Neural cell (in vitro differentiated cells): ENCODE measurements around the gene TBX4. TPM values are rescaled to one million over a fixed set of nuclear protein-coding genes. Genes with fewer than 3 reads are reported as not detected.

Source experiments
- H2AFZ ChIP-seq: fragments of 200-600, 300-800 bp; sonication (generic), shearing (Covaris generic); 2 replicates; pipeline ENCODE4 v1.6.0; 2014; ENCODE audit warnings: low read depth, mild to moderate bottlenecking, antibody characterized with exemption, low read length, moderate library complexity
- H3F3A ChIP-seq: fragments of 200-600 bp; shearing (Covaris generic); 2 replicates; pipeline ENCODE4 v1.6.1; 2016; ENCODE audit warnings: mild to moderate bottlenecking, moderate library complexity, mixed read lengths, antibody characterized with exemption, low read length; ENCODE audit not compliant: insufficient read depth, poor library complexity, severe bottlenecking
- H3K27ac ChIP-seq: fragments of 200-600, 300-800 bp; sonication (generic), shearing (Covaris generic); 2 replicates; pipeline ENCODE4 v1.5.1; 2014; ENCODE audit warnings: mild to moderate bottlenecking, low read length, moderate library complexity
- H3K27me3 ChIP-seq: fragments of 300-800, 200-600 bp; sonication (generic), shearing (Covaris generic); 2 replicates; pipeline ENCODE4 v1.6.0; 2014; ENCODE audit warnings: mild to moderate bottlenecking, low read depth, low read length, moderate library complexity; ENCODE audit not compliant: insufficient read depth
- H3K36me3 ChIP-seq: fragments of 300-800, 200-600 bp; sonication (generic), shearing (Covaris generic); 2 replicates; pipeline ENCODE4 v1.5.1; 2014; ENCODE audit warnings: mild to moderate bottlenecking, antibody characterized with exemption, low read length, moderate library complexity; ENCODE audit not compliant: insufficient read depth
- H3K4me2 ChIP-seq: fragments of 300-800, 200-600 bp; sonication (generic), shearing (Covaris generic); 2 replicates; pipeline ENCODE4 v1.6.0; 2014; ENCODE audit warnings: mild to moderate bottlenecking, low read length
- H3K4me3 ChIP-seq: fragments of 300-800, 200-600 bp; sonication (generic), shearing (Covaris generic); 2 replicates; pipeline ENCODE4 v1.5.1; 2014; ENCODE audit warnings: mild to moderate bottlenecking, low read length, moderate library complexity
- H3K79me2 ChIP-seq: fragments of 200-600 bp; shearing (Covaris generic); replicated peaks from 2 replicates; pipeline ENCODE4 v1.6.0; 2014; ENCODE audit warnings: mild to moderate bottlenecking, low read length, moderate library complexity; ENCODE audit not compliant: insufficient read depth
- H3K9ac ChIP-seq: fragments of 300-800, 200-600 bp; sonication (generic), shearing (Covaris generic); 2 replicates; pipeline ENCODE4 v1.6.1; 2016; ENCODE audit warnings: mild to moderate bottlenecking, low read length, mixed read lengths
- H3K9me2 ChIP-seq: fragments of 200-600 bp; shearing (Covaris generic); 2 replicates; pipeline ENCODE4 v1.6.1; 2016; ENCODE audit warnings: mild to moderate bottlenecking, low read length, mixed read lengths; ENCODE audit not compliant: insufficient read depth
- H3K9me3 ChIP-seq: fragments of 200-600, 300-800 bp; sonication (generic), shearing (Covaris generic); 2 replicates; pipeline ENCODE4 v1.6.1; 2016; ENCODE audit warnings: mild to moderate bottlenecking, mixed run types, low read length, moderate library complexity, mixed read lengths
- H4K20me1 ChIP-seq: fragments of 200-600 bp; shearing (Covaris generic); 2 replicates; pipeline ENCODE4 v1.6.1; 2016; ENCODE audit warnings: mild to moderate bottlenecking, mixed run types; ENCODE audit not compliant: insufficient read depth
- EP300 ChIP-seq: fragments of 450-650 bp; conservative IDR thresholded peaks from 2 replicates; pipeline ENCODE4 v1.6.1; 2014; ENCODE audit warnings: antibody characterized with exemption, mild to moderate bottlenecking, moderate library complexity; ENCODE audit not compliant: poor library complexity, severe bottlenecking
- EZH2 ChIP-seq: fragments of 200-600, 300-800 bp; shearing (Covaris generic), sonication (generic); IDR thresholded peaks from 2 replicates; pipeline ENCODE4 v1.6.1; 2014; ENCODE audit warnings: antibody characterized with exemption, low read length, borderline replicate concordance, mild to moderate bottlenecking; ENCODE audit not compliant: insufficient read depth, poor library complexity, severe bottlenecking
- MXI1 ChIP-seq: fragments of 450-650 bp; conservative IDR thresholded peaks from 2 replicates; pipeline ENCODE4 v1.6.1; 2014; ENCODE audit warnings: antibody characterized with exemption, mild to moderate bottlenecking; ENCODE audit not compliant: poor library complexity, severe bottlenecking
- POLR2AphosphoS5 ChIP-seq: IDR thresholded peaks from 2 replicates; pipeline ENCODE4 v1.6.1; 2012
- RAD21 ChIP-seq: fragments of 450-650 bp; conservative IDR thresholded peaks from 2 replicates; pipeline ENCODE4 v1.6.1; 2014; ENCODE audit warnings: antibody characterized with exemption, mild to moderate bottlenecking, moderate library complexity
- SMC3 ChIP-seq: fragments of 450-650 bp; conservative IDR thresholded peaks from 2 replicates; pipeline ENCODE4 v1.6.1; 2014; ENCODE audit warnings: antibody characterized with exemption, mild to moderate bottlenecking, moderate library complexity; ENCODE audit not compliant: poor library complexity
- TAF1 ChIP-seq: IDR thresholded peaks from 2 replicates; pipeline ENCODE4 v1.6.1; 2012; ENCODE audit warnings: low read depth
- polyA plus RNA-seq: library from polyadenylated mRNA; depleted of rRNA; stranded (reverse); fragments of >200 nt; gene quantifications from 2 replicates; pipeline ENCODE4 v1.2.3, GENCODE V29; 2014
- TF ChIP-seq, protein P1 (sequence below): fragments of 450-650 bp; IDR thresholded peaks from 2 replicates; pipeline ENCODE4 v1.5.1; 2014; ENCODE audit warnings: antibody characterized with exemption, mild to moderate bottlenecking, moderate library complexity; ENCODE audit not compliant: poor library complexity, severe bottlenecking
- TF ChIP-seq, protein P2 (sequence below): IDR thresholded peaks from 2 replicates; pipeline ENCODE4 v1.6.1; 2012; ENCODE audit warnings: borderline replicate concordance

Gene TBX4
- polyA plus RNA-seq, 1 donor from 2014 or later: not detected

DNA sequence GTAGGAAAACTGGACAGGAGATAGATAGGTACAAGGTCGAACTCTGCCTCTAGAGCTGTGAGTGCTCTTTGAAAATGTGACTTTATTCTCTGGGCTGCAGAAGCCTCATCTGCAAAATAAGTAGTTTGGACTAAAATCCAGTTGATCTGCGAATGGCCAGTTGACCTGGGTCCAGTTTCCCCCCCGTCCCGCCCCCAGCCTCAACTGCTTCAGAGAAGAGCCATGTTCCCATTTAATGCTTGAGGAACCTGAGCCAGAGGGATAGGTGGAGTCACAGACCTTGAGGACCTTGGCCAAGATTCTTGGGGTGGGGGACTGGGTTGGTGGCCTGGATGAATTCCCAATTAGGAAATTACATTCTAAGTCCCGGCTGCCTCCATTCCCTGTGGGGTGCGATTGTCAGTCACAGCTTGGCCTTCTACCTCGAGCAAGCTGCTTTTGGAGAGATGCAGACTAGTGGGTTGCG, 38.5 kb upstream of the TBX4 start:
- H3K4me2 ChIP-seq: no peak overlapping the region
- H3K9ac ChIP-seq: no peak overlapping the region
- no peaks in the 10 kb centered on the region for H3F3A ChIP-seq
- no peaks in the 10 kb centered on the region for H3K79me2 ChIP-seq
- H3K4me3 ChIP-seq: no peak overlapping the region
- H3K36me3 ChIP-seq: no peaks in the 10 kb centered on the region
- H3K27me3 ChIP-seq: peaks cover 59% of the 10 kb centered on the region
- H3K27ac ChIP-seq: no peak overlapping the region
- no peaks in the 10 kb centered on the region for H4K20me1 ChIP-seq
- H3K9me3 ChIP-seq: no peaks in the 10 kb centered on the region
- no peak overlapping the region for H2AFZ ChIP-seq
- H3K9me2 ChIP-seq: no peaks in the 10 kb centered on the region
- TF ChIP-seq EP300: no peak
- no peak for TF ChIP-seq POLR2AphosphoS5
- TF ChIP-seq MXI1: no peak
- TF ChIP-seq EZH2: no peak
- no peak for TF ChIP-seq RAD21
- TF ChIP-seq, protein P1, sequence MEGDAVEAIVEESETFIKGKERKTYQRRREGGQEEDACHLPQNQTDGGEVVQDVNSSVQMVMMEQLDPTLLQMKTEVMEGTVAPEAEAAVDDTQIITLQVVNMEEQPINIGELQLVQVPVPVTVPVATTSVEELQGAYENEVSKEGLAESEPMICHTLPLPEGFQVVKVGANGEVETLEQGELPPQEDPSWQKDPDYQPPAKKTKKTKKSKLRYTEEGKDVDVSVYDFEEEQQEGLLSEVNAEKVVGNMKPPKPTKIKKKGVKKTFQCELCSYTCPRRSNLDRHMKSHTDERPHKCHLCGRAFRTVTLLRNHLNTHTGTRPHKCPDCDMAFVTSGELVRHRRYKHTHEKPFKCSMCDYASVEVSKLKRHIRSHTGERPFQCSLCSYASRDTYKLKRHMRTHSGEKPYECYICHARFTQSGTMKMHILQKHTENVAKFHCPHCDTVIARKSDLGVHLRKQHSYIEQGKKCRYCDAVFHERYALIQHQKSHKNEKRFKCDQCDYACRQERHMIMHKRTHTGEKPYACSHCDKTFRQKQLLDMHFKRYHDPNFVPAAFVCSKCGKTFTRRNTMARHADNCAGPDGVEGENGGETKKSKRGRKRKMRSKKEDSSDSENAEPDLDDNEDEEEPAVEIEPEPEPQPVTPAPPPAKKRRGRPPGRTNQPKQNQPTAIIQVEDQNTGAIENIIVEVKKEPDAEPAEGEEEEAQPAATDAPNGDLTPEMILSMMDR: no peak
- TF ChIP-seq, protein P2, sequence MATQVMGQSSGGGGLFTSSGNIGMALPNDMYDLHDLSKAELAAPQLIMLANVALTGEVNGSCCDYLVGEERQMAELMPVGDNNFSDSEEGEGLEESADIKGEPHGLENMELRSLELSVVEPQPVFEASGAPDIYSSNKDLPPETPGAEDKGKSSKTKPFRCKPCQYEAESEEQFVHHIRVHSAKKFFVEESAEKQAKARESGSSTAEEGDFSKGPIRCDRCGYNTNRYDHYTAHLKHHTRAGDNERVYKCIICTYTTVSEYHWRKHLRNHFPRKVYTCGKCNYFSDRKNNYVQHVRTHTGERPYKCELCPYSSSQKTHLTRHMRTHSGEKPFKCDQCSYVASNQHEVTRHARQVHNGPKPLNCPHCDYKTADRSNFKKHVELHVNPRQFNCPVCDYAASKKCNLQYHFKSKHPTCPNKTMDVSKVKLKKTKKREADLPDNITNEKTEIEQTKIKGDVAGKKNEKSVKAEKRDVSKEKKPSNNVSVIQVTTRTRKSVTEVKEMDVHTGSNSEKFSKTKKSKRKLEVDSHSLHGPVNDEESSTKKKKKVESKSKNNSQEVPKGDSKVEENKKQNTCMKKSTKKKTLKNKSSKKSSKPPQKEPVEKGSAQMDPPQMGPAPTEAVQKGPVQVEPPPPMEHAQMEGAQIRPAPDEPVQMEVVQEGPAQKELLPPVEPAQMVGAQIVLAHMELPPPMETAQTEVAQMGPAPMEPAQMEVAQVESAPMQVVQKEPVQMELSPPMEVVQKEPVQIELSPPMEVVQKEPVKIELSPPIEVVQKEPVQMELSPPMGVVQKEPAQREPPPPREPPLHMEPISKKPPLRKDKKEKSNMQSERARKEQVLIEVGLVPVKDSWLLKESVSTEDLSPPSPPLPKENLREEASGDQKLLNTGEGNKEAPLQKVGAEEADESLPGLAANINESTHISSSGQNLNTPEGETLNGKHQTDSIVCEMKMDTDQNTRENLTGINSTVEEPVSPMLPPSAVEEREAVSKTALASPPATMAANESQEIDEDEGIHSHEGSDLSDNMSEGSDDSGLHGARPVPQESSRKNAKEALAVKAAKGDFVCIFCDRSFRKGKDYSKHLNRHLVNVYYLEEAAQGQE: no peak
- TF ChIP-seq SMC3: no peak
- TF ChIP-seq TAF1: no peak

DNA sequence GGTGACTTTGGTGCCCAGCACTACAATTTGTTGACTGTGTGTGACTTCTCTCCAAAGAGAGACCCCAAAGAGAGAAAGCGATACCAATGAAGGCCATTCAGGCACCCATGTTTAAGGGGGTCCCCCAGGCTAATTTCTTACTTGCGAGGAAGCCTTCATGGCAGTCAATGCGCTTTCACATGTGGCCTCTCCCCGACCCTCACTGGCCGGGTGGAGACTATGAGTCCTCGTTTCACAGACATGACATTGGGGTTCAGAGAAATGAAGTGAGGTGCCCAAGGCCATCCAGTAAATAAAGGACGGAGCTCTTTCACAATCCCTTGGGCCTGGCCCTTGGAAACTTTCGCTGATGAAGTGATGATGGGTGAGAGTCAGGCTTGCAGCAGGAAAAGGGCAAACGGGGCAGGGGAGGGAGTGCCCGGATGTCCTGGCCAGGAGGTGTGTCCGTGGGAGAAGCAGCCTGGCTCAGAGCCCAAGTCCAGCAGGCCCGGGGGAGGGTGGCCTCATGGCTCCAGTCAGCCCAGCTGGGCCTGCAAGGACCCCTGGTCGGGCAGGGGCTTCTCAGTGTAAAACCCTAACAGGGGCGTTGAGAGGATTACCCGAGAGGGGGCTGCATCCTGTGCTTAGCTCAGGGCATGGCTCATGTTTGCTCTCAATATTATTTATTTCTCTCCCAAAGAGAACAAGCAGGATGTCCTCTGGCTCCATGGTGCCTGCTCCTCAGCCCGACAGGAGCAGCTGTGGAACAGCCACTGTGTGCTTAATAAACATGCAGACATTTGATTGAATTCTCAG, 37.9 kb upstream of the TBX4 start:
- Histone ChIP-seq H3K27ac (no peak overlapping the region), H4K20me1 (no peaks in the 10 kb centered on the region), H3K4me2 (no peak overlapping the region), H3F3A (no peaks in the 10 kb centered on the region), H3K36me3 (no peaks in the 10 kb centered on the region), H3K9me3 (no peaks in the 10 kb centered on the region), H3K9ac (no peak overlapping the region), H3K9me2 (no peaks in the 10 kb centered on the region), H2AFZ (no peak overlapping the region), H3K79me2 (no peaks in the 10 kb centered on the region), H3K27me3 (peaks cover 52% of the 10 kb centered on the region), H3K4me3 (no peak overlapping the region)
- TF ChIP-seq TAF1 (no peak), SMC3 (no peak), EP300 (no peak), EZH2 (no peak), POLR2AphosphoS5 (no peak), MXI1 (no peak), RAD21 (no peak)
- TF ChIP-seq, protein P1: no peak
- TF ChIP-seq, protein P2: no peak
